HK-2 (cell line): ENCODE data around the gene PLXDC2.

Source experiments
- DNase-seq: peaks from one replicate; pipeline ENCODE4 v3.0.0-alpha.2; 2018; ENCODE audit not compliant: unreplicated experiment

The PLXDC2 gene

GRCh38 chr10:19911886-19912285, 95.7 kb downstream of the PLXDC2 start:
- DNase-seq: no peak

- no peak for DNase-seq
Measured at GRCh38 chr10:19913987-19914386, 97.8 kb downstream of the PLXDC2 start.

- DNase-seq: no peak
Measured at GRCh38 chr10:19915125-19915524, 98.9 kb downstream of the PLXDC2 start.

GRCh38 chr10:19915816-19916215, 99.6 kb downstream of the PLXDC2 start:
- DNase-seq: no peak

- no peak for DNase-seq
Measured at GRCh38 chr10:19917751-19918478, 101.7 kb downstream of the PLXDC2 start.

- DNase-seq: no peak
Measured at GRCh38 chr10:19918794-19919193, 102.6 kb downstream of the PLXDC2 start.

GRCh38 chr10:19919671-19920070, 103.4 kb downstream of the PLXDC2 start:
- no peak for DNase-seq

- DNase-seq: no peak
Measured at GRCh38 chr10:19920075-19920726, 104.0 kb downstream of the PLXDC2 start.

GRCh38 chr10:19921300-19922140, 105.3 kb downstream of the PLXDC2 start:
- DNase-seq: no peak

- no peak for DNase-seq
Measured at GRCh38 chr10:19922236-19922963, 106.2 kb downstream of the PLXDC2 start.

- DNase-seq: no peak
Measured at GRCh38 chr10:19925064-19925463, 108.8 kb downstream of the PLXDC2 start.

- no peak for DNase-seq
Measured at GRCh38 chr10:19928936-19929335, 112.7 kb downstream of the PLXDC2 start.

GRCh38 chr10:19929506-19930140, 113.4 kb downstream of the PLXDC2 start:
- DNase-seq: no peak

- DNase-seq: no peak
Measured at GRCh38 chr10:19930936-19931893, 115.0 kb downstream of the PLXDC2 start.

GRCh38 chr10:19931894-19932590, 115.8 kb downstream of the PLXDC2 start:
- no peak for DNase-seq

- no peak for DNase-seq
Measured at GRCh38 chr10:19932806-19933371, 116.7 kb downstream of the PLXDC2 start.

GRCh38 chr10:19933772-19934171, 117.5 kb downstream of the PLXDC2 start:
- no peak for DNase-seq

- DNase-seq: no peak
Measured at GRCh38 chr10:19935176-19935575, 118.9 kb downstream of the PLXDC2 start.

GRCh38 chr10:19936289-19936688, 120.1 kb downstream of the PLXDC2 start:
- DNase-seq: no peak
